Left hindlimb (tissue), 1 donor: Measurements from ENCODE around the gene MPST.
"Not testable (repeated sequence)": the region's sequence is repeated elsewhere in the genome, so short reads cannot be mapped to it uniquely, and the experiment has no call there.

Source experiments
- DNase-seq: peaks from one replicate; pipeline ENCODE4 v3.0.0-alpha.2; 2018

The MPST gene

DNA sequence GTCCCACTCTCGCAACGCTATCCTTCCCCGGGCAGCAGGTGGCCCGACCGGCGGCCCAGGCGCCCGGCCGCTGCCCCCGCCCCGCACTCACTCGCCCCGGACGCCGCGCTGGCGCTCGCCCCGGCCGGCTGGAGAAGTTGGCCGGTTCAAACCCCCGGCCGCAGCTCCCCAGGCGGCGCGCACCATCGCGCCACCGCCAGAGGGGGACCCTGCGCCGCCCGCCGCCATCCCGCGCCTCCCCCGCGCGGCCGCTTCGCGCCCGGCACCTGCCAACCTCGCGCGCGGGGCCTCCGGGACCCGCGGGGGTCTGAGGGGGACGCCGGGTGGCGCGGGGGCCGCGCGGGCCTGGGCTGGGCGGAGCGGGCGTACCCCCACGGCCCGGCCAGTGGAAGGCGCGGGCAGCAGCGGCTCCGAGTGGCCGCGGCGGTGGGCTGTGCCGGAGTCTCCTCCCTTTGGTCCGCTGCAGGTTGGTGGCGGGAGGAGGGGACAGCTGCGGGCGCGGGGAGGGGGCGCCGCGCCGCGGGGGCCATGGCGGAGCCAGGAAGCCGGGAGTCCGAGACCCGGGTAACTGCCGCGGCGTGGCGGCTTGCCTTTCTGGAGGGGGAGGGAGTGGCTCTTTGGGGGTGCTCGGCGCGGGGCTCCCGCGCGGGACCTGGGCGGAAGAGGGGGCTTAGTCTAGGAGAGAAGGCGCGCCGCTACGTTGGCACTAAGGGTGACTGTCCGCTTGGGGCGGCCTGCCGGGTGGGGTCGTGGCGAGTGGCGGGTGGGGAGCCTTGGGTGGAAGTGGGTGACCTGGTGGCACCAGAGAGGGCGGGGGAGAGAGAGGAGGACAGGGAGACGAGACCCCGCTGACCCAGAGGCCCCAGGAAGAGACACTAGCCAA is at the start of gene MPST, which contains the start of gene TST:
Gene MPST, plus strand, starts transcription at position 434 of the 883 bp plus-strand sequence. Its CDS starts 95 bp downstream, at position 529.
Gene TST, minus strand, starts transcription at position 139 of the 883 bp plus-strand sequence. CDS start 715 bp downstream, outside the sequence.
- peak; percentile 84 for DNase-seq

DNA sequence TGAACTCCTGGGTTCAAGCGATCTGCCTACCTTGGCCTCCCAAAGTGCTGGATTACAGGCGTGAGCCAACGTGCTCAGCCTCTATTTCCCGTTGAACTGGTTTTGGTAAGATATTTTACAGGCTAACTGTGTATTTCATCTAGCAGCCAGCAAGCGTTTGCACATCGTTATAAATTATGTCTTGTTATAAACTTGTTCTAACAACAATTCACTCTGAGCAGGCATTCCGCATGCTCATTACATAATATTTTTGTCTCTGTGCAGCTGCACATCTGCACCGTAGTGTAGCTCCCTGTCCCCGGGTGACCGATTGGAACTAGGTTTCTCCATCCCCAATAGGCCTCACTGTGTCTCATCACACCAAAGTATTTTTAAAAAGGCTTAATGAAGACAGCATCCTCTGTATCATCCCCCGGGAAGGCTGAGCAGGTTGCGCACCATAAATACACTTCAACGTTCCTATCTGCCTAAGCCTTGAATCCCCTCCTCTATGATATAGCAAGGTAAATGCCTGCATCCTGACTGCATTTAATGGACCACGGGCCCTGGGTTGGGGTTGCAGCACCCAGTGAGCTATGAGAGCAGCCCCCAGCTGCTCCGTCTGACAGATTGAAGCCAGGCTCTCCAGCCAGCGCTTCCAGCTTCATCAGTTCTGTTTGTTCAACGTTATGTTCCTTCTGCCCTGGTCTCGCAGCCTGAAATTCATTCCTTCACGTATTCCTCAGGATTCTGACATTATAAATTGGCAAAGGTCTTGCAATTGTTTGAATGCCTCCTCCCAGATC is 48.0 kb upstream of the MPST start:
- DNase-seq = no peak

DNA sequence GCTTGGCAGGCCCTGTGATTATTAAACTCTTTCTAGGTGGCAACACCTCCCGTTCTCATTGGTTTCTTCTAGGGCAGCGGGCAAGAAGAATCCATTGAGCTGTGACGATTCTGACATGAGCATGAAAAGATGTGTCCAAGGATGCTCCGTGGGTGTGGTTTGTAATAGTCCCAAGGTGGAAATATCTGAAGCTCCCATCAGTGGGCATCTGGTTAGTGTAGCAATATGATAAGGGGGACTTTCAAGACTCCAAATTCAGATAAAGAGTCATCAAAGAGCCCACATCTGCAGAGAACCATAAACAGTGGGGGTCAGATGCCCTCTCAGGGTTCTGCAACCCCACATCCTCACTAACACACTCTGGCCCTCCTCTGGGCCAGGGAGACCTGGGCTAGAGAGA is 42.9 kb upstream of the MPST start:
- DNase-seq = no peak

DNA sequence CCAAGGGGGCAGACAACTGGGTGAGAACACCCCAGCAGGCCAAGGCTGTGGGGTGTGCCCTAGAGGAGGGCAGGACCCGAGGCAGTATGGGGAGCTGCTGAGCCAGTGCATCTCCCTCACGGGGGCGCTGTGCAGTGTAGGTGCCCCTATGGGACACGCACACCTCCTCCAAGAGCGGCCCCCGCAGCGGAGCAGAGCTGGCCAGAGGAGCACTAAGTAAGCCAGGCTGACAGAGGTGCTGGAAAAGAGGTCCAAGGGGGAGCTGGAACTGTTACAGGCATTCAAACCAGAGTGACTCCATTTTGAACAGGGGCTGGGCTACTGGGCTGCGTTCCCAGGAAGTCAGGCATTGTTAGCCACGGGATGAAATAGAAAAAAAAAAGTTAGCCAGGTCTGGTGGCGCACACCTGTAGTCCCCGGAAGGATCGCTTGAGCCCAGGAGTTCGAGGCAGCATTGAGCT is 42.1 kb upstream of the MPST start:
- DNase-seq = no peak

DNA sequence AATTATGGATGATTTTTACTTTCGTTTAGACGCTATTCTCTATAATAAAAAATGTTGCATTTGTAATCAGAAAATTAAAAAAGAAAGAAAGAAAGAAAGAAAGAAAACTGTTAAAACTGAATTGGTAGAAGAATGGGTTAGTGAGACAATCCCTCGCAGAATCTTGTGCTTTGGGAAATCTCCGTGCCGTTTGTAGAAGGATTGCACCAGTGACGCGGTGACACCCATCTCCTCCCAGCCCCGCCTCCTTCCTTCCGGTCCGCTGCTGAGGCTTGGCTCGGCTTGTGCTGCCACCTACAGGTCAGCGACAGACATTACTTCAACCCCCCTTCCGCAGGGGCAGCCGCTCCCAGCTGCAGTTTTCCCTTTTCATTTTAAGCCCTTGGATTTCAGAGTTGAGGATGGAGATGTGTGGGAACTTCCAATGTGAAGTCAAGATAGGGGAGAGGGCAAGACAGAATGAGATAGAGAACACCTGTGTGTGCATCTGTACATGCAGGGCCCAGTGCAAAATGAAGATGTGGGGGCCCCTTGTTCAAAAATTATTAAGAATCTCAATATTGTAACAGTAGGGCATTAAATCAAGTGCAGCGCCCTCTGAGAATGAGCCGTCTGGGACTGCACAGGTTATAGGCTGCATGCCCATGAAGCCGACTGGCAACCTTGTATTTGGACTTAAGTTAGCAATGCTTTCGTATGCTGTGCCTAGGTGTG is 41.4 kb upstream of the MPST start:
- peak; percentile 92 for DNase-seq

DNA sequence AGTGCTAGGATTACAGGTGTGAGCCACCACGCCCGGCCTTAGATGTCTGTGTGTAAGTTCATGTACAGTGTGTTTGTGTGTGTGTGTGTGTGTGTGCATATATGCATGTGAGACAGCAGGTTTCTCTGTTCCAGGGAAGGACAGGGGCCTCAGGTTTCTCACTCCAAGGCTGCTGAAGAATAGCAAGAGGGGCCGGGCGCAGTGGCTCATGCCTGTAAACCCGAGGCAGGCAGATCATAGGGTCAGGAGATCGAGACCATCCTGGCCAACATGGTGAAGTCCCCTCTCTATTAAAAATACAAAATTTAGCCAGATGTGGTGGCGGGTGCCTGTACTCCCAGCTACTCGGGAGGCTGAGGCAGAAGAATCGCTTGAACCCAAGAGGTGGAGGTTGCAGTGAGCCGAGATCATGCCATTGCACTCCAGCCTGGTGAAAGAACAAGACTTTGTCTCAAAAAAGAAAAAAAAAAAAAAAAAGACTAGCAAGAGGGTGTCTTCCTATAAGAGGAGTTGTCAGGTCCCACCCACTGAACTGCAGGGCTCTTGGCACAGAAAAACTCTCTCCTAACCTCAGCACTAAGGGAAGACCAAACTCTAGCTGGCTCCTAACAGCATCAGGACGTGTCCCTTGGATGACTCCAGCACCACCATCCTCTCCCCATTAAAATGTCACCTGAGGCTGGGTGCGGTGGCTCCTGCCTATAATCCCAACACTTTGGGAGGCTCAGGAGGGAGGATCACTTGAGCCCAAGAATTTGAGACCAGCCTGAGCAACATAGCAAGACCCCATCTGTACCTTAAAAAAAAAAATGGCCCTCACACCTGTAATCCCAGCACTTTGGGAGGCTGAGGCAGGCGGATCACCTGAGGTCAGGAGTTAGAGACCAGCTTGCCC is 40.3 kb upstream of the MPST start:
- no peak for DNase-seq

DNA sequence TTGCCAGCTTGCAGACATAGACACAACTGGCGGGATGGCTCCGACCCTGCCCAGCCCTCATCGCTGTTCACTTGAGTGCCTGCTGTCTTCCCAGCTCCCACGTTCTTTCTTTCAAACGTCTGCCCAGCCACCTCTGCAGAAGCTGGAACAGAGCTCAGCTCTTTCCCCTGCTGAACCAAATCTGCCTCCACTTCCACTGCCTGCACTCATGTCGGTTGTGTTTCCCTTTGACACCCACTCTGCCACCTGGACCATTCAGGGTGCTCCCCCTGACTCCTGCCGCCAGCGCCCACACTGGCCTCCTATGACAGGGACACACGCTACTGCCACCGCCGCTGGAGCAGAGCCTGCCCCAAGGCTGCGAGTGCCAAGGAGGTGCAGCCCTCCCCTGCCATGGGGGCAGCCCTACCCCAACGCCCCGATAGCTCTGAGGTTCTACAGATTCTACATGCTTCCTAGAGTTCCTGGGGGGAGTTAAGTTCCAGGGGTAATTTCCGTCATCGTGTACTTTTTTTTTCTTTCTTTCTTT is 38.2 kb upstream of the MPST start:
- DNase-seq = no peak

DNA sequence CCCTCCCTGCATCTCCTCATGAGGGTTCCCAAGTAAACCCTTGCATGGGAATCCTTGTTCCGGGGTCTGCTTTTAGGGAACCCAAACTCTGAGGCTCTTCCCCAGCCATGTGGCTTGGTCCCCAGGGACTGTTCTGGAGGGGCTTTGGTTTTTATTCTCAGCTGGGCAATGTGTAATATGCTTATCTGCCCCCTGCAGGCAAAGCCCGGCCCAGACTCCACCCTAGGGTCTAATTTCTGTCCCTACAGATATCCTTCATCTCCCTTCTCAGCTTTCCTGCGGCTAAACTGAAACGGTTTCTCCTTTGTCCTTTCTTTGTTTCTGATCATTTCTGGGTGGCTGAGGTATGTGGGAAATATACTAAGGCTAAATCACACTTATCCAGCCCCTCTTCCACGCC is 37.4 kb upstream of the MPST start:
- DNase-seq = no peak

DNA sequence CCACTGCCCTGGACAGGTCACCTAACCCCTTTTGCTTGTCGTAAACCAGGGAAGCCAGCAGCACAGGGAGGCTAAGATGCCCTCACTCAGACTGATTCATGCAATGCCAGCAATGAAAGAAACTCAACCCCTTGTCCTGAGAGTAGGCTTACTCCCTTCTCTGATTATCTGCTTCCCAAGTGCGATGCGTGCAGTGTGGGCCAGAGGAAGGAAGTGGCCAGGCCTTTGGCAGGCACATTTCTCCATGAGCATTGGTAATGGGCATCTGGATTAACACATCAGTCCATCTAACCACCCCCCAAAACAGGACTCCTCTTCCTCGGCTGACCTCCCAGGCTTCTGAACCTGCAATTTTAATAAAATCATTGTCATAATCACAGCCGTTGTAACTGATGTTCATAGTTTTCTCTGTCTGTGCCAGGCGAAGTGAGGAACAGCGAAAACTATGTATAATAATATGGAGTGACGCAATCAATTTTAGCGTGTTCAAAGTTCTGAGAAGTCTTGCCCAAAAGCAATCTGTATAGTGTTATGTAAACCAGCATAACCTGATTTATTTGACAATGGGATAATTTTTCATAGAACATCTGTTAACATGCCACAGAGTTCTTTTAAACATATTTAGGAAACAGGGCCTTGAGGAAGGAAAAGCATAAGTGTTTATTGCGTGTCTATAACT is 34.2 kb upstream of the MPST start:
- no peak for DNase-seq

DNA sequence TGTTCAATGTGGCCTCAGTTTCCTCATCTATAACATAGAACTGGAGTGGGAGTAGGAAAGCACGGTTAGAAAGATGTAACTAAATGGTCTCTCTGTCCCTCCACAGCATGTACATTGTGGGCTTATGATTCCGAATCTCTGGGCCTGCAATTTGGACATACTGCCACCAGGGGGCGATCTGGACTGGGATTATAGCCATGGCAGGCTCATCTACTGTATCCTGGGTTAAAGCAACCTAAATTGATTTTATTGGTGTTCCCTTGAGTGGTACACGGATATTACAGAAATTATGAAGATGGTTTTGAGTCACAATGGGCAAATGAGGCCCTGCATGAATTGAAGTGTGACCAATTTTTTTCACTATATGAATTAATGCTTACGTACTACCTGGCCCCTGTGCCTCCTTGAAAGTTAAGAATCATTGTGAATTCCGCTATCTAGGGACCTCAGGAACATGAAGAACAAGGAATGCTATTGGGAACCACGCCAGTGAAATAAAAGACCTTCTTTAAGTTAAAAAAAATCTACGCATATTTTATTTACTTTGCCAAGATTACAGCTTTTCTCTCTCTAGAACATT is 33.2 kb upstream of the MPST start:
- DNase-seq = no peak

DNA sequence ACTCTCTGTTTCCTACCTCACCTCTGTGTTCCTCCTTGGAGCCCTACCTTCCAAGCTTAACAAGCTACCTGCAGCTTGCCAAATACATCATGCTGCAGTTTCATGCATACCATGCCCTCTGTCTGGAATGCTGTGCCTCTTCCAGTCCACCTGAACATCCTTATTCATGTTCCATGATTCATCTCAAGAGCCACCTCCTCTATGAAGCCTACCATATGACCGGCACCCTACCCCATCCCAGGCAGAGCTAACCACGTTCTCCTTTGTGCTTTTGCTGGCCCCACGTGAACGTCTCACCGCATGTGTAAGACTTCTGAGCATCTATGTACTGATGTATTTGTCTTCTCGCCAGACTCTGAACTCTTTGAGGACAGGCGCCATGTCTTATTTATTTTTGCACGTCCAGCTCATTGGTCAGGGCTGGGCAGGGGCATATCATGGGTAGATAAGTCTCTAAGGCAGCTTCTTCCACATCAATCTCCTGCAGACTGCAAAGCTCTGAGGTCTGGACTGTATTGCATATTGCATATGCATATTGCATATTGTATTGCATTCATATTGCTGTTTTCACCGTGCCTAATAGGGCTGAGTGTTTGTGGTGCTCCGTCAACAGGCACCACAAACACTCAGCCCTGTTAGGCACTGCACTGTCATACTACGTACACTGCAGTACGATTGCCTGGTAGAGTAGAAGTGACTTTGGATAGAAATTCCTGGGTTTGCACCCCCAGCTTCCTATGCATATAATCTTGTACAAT is 31.3 kb upstream of the MPST start:
- no peak for DNase-seq

DNA sequence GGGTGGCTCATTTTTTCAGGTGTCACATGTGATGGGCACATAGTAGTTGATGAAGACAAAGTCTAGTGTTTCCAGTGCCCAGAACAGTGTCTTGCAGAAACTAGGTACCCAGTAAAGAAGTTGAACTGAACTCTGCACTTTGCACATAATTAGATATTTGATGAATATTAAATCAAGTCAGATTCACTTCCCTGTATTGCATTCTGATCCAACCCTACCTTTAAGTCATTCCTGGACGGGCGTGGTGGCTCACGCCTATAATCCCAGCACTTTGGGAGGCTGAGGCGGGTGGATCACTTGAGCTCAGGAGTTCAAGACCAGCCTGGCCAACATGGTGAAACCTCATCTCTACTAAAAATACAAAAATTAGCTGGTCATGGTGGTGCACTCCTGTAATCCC is 30.5 kb upstream of the MPST start:
- not testable (repeated sequence) for DNase-seq

DNA sequence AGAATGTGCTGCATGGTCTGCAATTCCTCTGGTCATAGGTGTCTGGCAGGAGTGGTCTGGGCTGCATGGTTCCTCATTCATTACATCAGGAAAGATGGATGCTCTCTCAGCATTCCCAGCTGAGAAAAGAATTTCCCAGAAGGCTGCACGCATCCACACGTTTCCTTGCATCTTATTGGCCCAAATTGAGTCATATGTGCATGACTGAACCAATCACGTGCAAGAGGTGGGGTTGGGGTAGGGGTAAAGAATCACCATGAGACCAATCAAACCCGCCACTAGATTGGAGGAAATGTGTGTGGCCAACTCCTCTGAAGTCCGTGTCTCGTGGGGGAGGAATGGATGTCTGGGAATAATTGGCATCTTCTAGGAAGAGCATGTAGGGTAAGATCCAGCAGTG is 29.1 kb upstream of the MPST start:
- no peak for DNase-seq

DNA sequence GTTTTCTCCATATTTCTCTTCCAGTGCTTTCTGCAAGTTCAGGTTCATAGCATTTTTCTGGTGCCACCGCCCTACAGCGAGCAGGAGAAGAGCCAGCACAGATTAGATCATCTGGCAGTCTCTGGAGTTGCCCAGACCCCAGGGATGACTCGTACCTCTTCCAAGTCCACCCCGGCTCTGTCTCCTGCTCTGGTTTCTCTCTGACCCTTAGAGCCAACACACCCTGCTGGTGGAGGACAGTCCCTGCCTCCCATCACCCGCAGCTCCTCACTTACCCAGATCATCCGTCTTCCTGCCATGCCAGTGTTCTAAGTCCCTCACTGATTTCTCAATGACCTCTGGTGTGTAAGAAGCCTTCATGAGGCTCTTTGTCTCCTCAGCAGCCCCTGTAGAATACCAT is 28.3 kb upstream of the MPST start:
- DNase-seq = no peak

DNA sequence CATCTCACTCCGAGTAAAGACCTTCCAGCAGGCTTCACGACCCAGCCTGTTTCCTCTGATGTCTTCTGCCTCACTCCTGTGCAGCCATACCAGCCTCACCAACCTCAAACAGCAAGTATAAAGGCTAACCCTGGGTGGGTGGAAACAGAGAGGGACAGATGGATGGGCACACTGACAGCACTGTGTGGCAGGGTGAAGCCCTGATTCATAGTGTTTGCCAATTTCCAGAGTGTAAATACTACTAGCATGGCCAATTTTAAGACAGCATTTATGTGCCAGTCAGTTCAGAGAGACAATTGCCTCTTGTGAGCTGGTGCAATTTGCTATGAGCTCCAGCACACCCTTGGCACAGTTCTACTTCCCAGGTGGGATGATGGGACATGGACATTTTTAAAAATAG is 21.8 kb upstream of the MPST start:
- no peak for DNase-seq

DNA sequence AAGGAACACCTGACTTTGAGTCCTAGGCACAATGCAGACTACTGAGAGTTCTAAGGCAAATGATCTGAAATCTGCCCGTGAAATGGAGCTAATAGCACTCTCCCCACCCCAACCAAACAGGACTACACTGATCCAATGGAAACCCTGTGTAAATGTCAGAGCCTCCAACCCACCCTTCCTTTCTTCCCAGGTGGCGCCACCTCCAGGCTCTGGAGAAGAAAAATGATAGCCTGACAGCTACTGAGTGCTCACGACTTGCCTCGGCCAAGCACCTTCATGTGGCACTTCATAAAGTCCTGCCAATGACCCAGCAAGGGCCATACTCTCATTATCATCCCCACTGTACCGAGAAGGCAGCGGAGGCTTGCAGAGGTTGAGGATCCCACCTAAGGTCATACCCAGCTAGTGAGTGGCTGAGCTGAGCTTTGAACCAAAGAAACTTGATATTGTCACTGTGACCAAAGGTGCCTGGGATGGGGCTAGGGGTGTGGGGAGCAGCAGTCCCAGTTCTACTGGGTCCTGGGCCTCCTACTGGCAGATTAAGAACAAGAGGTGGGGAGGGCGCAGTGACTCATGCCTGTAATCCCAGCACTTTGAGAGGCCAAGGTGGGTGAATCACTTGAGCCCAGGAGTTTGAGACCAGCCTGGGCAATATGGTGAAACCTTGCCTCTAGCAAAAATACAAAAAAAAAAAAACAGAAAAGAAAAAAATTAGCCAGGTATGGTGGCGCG is 20.8 kb upstream of the MPST start:
- no peak for DNase-seq

DNA sequence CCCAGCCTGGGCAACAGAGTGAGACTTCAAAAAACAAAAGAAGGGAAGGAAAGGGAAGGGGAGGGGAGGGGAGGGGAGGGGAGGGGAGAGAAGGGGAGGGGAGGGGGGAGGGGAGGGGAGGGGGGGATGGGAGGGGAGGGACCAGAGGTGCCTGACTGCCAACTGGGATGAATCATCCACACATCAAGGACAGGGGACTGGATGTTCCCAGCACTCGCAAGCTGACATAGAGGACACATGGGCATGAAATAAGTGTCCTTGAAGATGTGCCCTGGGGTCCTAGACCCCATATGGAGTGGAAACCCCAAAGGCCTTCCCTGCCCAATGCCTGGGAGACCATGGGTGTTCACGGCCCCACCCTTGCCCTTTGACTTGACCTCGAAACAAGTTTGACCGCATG is 20.1 kb upstream of the MPST start:
- DNase-seq = no peak

DNA sequence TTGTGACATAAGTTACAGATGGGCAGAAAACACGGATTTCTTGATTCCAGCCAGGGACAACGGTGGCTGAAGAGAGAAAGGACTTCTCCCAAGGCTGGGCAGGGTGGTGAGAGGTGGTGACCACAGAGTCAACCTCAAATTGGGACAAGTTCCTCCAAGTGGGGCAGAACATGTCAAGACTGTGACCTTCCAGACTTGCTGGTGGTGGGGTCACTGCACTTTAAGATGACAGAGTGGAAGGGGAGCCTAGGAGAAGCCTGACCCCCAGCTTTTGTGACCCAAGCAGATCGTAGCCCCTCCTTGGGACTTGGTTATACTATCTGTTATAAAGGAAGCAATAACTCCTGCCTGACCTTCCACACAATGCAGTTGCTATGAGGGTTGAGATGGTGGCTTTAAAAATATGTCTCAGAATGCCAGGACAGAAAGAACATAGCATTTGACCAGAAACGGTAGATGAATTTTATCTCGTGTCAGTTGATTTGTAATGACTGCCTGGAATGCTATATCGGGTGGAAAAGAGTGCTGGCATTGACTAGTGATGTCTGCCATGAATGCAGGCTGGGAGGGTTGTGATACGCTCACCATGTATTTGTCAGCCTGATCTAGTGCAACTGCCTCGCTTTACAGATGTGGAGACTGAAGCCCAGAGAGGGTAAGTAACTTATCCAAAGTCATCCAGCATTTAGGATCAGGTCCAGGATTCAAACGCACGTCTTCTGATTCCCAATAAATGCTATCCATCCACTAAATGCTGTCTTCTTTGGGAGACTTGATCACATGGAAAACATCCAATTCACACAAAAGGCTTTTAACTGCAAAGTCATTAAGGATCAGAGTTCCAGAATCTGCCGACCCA is 18.6 kb upstream of the MPST start:
- DNase-seq = no peak
